Suppressor macrophage treated with lipopolysaccharide for 4 hours (primary cell): Measurements from ENCODE around the gene RILPL1.
A peak's percentile ranks its signal among the peaks of the same experiment; 100 is the strongest.
"Not testable (repeated sequence)": the region's sequence is repeated elsewhere in the genome, so short reads cannot be mapped to it uniquely, and the experiment has no call there.

Source experiments
- DNase-seq: peaks from one replicate; pipeline ENCODE4 v3.0.0-alpha.2; 2020

Gene RILPL1, protein sequence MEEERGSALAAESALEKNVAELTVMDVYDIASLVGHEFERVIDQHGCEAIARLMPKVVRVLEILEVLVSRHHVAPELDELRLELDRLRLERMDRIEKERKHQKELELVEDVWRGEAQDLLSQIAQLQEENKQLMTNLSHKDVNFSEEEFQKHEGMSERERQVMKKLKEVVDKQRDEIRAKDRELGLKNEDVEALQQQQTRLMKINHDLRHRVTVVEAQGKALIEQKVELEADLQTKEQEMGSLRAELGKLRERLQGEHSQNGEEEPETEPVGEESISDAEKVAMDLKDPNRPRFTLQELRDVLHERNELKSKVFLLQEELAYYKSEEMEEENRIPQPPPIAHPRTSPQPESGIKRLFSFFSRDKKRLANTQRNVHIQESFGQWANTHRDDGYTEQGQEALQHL

DNA sequence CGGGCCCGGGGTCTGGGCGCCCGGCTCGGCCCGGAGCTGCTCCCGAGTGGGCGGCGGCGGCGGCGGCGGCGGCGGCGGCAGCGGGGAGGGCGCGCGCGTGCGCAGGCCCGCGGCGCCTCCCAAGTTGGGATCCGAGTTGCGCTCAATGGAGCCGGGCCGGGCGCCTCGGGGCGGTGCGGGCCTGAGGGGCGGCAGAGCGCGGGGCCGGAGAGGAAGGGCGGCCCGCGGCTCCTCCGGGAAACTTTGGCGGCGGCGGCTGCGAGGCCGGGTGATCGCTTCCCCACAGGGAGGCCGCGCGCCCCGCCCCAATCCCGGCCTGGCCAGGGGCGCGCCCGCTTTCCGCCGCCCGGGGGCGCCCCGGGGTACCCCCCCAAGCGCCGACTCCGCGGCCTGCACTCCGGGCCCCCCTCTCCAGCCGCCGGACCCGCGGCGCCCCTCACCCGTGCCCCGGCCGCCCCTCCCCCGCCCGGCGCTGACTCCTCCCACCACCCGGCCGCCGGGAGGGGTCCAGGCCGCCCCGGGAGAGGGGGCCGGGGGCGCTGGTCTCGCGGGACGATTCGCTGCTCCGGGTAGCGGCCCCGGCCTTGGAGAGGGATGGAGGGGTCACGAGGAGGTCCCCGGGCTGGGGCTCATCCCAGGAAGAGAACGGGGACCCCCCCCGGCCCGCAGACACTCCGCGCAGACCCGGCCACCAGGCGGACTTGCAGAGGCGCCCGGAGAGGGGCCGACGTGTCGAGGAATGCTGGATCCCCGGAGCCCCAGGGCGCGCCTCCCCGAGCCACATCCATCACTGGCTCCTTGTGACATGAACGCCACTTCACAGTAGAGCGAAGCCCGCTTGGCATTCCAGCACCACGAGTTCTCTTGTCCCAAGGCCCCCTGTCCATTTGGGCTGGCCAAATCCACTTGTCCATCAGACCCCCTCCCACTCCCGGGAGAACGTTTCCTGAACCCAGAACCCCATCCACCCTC, at the start of gene RILPL1:
RILPL1 (minus strand) TSS at position 48 of the 972 bp plus-strand sequence. CDS start 237 bp downstream, outside the sequence.
- peak; percentile 58 for DNase-seq

DNA sequence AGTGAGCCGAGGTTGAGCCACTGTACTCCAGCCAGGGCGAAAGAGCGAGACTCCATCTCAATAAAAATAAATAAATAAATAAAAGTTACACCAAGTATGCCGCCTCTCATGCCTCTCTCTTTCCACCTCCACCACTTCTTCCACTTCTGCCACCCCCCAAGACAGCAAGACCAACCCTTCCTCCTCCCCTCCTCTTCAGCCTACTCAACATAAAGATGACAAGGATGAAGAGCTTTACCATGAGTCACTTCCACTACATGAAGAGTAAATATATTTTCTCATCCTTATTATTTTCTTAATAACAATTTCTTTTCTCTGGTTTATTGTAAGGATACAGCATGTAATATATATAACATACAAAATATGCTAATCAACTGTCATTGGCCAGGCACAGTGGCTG, 47.3 kb upstream of the RILPL1 start:
- DNase-seq: no peak

DNA sequence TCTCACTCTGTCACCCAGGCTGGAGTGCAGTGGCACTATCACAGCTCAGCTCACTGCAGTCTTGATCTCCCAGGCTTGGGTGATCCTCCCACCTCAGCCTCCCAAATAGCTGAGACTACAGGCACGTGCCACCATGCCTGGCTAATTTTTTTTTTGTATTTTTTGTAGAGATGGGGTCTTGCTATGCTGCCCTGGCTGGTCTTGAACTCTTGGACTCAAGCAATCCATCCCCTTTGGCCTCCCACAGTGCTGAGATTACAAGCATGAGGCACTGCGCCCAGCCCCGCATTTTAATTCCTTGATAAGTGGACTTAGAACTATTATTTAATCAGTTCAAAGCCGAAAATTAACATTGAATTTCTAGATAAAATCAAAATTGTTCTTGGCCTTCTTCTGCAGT, 45.3 kb upstream of the RILPL1 start:
- DNase-seq: not testable (repeated sequence)

DNA sequence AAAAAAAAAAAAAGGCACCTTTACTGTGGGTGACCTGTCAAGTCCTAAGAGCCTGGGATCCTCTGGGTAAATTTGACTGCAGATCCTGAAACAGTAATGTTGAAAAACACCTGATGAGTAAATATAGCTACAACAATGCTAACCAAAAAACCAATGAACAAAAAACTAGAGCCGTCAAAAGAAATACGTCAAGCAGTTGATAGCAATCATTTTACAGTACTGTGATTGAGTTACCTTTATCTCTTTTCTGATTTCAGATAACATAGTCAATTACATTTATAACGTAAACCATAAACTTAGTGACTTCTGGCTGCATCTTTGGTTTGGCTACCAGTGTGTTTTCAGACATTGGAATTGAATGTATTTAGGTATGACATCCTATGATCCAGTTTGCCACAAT, 44.7 kb upstream of the RILPL1 start:
- no peak for DNase-seq

DNA sequence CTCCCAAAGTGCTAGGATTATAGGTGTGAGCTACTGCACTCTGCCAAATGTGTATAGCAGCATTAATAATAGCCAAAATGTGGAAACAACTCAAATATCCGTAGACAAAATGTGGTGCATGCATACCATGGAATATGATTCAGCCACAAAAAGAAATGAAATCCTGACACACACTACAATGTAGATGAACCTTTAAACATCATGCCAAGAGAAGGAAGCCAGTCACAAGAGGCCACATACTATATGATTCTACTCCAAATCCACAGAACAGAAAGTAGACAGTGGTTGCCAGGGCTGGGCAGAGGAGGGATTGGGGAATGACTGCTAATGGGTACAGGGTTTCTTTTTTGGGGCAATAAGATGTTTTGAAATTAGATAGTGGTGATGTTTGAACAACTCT, 43.1 kb upstream of the RILPL1 start:
- no peak for DNase-seq

DNA sequence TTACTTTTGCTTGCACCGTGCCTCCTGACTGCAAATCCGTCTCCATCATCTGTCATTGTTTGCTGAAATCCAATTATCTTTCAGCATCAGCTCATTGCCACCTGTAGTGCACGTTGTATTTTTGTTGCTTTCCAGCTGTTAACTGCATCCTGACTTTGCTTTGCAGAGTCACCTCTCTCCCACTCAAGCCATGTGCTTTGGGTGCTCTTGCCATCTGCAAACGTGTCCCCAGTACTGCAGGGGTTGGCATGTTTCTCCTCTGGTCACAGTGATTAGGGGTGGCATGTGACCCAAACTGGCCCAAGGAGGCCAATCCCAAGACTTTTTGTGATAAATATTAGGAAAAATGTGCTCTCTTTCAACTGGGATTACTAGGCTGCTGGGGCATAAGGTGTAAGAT, 40.4 kb upstream of the RILPL1 start:
- no peak for DNase-seq

DNA sequence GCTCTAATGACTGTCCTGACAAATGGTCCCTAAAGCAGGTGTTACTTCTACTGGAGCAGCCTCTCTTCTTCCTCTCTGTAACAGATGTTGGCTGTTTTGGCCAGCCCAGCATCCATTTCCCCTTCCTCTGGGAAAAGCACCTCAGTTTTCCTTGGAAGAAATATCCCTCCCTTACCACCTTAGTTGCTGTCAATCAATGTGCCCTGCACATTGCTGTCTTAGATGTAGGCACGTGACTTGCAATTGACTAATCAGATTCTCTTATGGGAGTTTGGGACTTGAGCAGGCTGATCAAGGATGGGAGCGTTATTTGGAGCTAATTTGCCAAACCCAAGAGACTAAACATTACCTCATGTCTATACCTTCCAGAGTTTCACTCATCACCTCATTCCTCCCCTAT, 38.9 kb upstream of the RILPL1 start:
- no peak for DNase-seq

DNA sequence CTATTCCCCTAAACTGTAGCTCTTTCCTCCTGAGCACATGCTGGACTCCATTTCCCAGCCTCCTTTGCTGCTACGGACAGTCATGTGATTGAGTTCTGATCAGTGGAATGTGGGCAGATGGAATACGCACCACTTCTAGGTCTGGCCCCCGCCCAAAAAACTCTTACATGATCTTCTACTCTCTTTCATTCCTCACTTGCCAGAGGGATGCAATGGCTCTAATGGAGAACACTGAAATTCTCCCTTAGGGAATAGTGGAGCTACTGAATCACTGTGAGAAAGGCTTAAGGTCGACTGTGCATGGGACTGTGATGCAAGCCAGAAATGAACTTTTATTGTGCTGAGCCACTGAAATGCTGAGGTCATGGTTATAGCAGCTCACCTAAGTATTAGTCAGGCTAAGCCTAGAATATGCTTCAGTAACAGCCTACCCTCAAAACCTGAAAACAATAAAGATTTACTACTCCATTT, 37.9 kb upstream of the RILPL1 start:
- DNase-seq: no peak

DNA sequence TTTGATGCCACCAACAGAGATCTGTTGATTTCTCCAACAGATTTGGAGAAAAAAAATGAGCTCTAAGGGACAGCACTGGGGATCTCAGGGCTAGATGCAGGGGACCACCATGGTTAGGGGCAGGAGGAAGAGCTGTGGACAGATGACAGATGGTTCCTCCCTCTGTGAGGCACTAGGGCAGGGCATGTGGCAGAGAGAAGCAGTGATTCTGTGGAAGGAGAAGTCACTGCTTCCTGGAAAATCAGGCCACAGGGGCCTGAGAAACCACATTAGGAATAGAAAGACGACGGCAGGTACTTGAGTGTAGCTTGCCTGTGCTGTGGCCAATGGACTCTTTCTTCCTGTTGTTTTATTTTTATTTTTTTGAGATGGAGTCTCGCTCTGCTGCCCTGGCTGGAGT, 25.9 kb upstream of the RILPL1 start:
- peak; percentile 9 for DNase-seq

DNA sequence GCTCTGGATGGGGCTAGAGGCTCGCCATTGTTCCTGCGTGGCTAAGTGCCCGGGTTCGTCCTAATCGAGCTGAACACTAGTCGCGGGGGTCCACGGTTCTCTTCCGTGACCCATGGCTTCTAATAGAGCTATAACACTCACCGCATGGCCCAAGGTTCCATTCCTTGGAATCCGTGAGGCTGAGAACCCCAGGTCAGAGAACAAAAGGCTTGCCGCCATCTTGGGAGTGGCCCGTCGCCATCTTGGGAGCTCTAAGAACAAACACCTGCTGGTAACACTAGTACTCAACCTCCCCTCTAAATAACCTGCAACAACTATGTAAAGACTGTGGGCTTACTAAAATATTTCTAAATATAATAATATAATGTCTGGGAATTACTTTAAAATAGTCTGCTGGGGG, 25.0 kb upstream of the RILPL1 start:
- not testable (repeated sequence) for DNase-seq

DNA sequence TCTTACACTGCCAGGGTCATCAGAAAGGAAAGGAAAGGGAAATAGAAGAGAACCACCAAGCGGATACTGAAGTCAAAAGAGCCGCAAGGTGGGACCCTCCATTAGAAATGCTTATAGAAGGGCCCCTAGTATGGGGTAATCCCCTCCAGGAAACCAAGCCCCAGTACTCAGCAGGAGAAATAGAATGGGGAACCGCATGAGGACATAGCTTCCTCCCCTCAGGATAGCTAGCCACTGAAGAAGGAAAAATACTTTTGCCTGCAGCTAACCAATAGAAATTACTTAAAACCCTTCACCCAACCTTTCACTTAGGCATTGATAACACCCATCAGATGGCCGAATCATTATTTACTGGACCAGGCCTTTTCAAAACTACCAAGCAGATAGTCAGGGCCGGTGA, 21.3 kb upstream of the RILPL1 start:
- DNase-seq: not testable (repeated sequence)

DNA sequence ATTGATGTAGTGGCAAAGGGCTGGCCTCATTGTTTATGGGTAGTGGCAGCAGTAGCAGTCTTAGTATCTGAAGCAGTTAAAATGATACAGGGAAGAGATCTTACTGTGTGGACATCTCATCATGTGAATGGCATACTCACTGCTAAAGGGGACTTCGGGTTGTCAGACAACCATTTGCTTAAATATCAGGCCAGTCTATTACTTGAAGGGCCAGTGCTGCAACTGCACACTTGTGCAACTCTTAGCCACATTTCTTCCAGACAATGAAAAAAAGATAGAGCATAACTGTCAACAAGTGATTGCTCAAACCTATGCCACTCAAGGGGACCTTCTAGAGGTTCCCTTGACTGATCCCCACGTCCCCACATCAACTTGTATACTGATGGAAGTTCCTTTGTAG, 20.6 kb upstream of the RILPL1 start:
- peak; percentile 19 for DNase-seq

DNA sequence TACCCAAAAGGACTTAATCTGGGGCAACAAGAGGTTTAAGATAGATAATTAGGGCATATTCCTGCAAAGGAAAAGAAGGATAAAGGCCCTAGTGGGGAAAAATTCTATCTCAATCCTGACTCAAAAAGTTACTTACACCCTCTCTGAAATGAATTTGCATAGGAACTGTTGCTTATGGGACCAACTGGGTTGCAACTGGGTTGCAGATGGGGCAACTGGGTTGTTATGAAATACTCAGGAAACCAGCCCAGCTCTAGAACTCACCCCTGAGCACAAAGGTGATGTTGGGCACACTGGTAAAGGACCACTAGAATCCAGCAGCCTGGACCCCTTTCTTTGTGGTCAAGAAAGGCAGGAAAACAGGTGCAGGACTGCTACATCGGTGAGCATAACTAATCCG, 17.2 kb upstream of the RILPL1 start:
- no peak for DNase-seq

DNA sequence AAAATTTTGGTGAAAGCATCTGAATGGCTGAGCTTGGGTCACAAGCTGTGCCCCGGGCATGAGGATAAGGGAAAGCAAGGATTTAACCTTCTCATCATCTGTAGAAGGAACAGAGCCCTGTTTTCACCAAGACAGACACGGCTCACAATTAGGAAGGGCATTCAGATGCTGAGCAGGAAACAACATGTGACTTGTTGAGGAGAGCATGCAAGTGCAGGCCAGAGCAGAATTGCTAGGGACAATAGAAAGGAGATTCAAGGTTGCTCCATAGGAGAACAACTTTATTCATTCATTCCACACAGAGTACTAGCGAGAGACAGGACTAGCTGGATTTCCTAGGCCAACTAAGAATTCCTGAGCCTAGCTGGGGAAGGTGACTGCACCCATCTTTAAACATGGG, 14.6 kb upstream of the RILPL1 start:
- DNase-seq: no peak

DNA sequence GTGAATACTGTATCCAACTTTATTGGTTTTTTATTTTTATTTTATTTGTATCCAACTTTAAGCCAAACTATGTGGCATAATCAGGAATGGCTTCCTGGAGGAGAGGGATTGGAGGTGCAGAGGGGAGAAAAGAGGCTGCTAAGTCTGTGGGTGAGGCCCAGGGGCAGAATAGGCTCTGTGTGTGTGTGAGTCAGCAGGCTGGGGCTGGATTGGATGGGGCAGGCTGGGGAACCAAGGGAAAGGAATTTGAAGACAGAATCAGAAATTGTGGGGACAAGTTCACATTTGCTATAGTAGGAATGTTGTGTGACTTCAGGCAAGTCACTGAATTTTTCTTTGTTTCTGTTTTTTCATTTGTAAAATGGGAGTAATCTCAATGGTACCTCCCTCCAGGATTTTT, 12.8 kb upstream of the RILPL1 start:
- no peak for DNase-seq

DNA sequence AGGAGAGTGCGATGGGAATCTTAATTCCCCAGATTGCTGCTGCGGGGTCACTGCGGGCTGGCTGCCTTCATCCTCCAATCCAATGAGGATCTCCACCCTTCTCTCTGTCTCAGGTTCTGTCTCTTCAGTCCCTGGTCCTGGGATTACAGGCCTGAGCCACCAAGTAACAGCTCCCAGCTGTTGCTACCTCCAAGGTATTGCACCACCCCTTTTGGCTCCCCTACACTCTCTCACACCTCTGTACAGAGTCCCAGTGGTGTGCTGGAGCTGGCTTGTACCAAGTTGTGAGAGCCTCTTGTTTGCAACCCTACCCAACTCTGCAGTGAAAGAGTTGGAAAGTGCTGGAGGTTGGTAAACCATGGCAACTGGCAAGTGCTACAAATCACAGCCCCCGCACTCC, 10.0 kb upstream of the RILPL1 start:
- no peak for DNase-seq

DNA sequence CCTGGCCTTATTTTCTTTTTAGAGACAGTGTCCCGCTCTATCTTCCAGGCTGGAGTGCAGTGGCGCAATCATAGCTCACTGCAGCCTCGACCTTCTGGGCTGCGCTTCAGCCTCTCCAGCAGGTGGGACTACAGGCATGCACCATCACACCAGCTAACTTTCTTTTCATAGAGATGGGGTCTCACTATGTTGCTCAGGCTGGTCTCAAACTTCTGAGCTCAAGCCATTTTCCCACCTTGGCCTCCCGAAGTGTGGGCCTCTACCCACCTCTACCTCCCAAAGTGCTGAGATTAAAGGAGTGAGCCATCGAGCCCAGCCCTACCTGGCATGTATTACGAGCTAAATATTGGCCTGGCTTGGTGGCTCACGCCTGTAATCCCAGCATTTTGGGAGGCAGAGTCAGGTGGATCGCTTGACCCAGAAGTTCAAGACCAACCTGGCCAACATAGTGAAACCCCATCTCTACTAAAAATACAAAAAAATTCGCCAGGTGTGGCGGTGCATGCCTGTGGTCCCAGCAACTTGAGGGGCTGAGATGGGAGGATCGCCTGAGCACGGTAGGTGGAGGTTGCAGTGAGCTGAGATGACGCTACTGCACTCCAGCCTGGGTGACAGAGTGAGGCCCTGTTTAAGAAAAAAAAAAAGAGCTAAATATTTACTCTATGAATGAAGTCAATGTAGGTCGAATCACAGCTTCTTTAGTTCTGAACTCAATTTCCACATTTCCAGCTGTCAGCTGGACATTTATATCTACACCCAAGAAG, 7.6 kb upstream of the RILPL1 start:
- no peak for DNase-seq

DNA sequence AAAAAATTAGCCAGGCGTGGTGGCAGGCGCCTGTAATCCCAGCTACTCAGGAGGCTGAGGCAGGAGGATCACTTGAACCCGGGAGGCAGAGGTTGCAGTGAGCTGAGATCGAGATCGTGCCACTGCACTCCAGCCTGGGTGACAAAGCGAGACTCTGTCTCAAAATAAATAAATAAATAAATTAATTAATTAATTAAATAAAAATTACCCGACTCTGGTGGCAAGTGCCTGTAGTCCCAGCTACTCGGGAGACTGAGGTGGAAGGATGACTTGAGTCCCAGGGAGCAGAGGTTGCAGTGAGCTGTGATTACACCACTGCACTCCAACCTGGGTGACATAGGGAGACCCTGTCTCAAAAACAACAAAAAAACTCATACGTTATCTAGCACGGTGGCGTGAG, 2.4 kb upstream of the RILPL1 start:
- DNase-seq: not testable (repeated sequence)

DNA sequence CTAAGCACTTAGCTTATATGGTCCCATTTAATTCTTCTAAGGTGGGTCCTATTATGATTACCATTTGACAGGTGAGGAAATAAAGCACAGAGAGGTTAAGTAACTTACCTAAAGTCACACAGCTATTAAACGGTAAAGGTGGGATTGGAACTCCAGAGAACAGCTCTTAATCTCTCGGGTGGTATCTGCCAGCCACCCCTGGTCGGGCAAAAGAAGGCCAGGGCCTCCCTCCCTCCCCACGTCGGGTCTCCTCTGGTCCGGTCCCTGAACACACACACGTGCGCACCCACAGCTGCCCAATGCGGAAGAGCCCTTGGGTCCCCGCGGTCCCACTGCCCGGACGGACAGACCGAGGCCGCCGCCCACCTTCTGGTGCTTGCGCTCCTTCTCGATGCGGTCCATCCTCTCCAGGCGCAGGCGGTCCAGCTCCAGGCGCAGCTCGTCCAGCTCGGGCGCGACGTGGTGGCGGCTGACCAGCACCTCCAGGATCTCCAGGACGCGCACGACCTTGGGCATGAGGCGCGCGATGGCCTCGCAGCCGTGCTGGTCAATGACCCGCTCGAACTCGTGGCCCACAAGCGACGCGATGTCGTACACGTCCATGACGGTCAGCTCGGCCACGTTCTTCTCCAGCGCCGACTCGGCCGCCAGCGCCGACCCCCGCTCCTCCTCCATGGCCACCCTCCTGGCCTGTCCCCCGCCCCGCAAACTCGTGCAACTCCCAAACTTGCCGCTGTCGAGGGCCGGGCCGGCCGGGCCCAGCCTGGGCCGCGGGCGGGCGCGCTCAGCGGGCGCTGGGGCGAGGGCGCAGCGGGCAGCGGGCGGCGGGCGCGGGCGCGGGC, 490 bp downstream of the RILPL1 start:
- DNase-seq: peak; percentile 32

DNA sequence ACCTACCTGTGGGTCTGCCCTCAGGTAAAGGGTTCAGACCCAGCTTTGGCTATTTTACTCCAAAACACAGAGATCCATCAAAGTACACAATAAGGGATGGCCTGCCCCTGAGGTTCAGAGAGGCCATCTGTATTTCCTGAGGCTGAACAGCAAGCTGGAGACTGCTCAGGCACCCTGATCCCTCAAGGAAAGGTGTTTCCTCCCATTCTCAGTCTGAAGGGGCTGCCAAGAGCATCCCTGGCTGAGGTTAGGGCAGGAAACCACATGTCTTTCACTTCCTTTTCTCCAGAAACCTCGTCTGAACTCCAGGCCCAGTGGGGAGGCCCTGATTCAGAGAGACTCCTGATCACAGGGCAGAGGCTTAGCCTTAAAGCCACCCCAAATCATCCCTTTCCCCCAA, 1.5 kb downstream of the RILPL1 start:
- peak; percentile 73 for DNase-seq

DNA sequence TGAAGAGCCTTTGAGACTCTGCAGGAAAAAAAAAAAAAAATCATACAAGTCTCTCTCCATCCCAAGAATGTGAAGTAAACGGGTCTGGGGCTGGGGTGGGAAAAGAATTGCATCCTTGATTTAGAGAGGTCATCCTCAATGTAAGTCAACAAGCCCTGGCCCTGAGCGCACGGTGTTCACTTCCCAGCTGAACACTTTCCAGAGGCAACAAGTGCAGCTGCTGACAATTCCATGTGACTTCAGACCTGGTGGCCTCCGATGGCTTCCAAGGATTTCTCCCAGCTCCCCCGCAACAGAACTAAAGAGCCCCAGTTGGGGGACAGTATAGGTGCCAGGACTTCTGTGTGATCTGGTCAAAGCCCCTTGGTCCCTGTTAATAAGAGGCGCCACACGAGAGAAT, 2.4 kb downstream of the RILPL1 start:
- no peak for DNase-seq

DNA sequence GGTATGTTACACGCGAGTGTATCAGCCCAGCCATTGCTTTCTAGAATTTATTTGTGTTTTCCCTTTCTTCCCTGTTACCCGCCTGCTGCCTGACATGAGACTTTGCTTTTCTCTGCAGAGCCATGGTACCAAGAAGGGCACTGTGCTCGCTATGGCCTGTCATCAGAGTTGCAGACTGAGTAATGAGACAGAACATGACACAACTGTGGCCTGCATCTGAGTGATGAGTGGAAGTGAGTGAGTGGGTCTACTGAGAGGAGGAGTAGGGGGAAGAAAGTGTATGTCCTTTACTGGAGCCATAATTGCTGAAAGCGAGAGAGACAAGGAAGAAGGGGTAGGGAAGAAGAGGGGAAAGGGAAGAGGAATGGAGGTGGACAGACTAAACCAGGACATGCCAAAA, 2.9 kb downstream of the RILPL1 start:
- DNase-seq: peak; percentile 51
